ENCODE results near the gene RORC.

DNA sequence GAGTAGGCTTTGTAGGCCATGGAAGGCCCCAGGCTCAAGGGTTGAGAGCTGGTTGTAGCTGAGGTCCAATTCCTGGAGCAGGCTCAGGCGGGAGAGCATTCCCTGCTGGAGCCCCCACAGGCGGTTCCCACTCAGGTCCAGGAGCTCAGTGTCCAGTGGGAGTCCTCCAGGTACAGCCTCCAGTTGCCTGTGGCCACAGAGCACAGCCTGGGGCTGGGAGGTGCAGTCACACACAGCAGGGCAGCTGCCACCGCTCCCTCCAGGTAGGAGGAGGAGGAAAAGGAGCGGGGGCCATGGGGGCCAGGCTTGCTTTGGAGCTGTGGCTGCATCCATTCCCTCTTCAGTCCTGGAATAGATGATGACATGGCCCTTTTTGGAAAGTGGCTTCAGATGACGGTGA lies 29.2 kb downstream of the RORC start:
- TF ChIP-seq, protein P1, sequence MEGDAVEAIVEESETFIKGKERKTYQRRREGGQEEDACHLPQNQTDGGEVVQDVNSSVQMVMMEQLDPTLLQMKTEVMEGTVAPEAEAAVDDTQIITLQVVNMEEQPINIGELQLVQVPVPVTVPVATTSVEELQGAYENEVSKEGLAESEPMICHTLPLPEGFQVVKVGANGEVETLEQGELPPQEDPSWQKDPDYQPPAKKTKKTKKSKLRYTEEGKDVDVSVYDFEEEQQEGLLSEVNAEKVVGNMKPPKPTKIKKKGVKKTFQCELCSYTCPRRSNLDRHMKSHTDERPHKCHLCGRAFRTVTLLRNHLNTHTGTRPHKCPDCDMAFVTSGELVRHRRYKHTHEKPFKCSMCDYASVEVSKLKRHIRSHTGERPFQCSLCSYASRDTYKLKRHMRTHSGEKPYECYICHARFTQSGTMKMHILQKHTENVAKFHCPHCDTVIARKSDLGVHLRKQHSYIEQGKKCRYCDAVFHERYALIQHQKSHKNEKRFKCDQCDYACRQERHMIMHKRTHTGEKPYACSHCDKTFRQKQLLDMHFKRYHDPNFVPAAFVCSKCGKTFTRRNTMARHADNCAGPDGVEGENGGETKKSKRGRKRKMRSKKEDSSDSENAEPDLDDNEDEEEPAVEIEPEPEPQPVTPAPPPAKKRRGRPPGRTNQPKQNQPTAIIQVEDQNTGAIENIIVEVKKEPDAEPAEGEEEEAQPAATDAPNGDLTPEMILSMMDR (IDR thresholded peaks at IDR 0.05): no peak
- TF ChIP-seq POLR2A (IDR thresholded peaks at IDR 0.05): no peak
- no peak for TF ChIP-seq POLR2AphosphoS5 (IDR thresholded peaks at IDR 0.05)

Measured in sigmoid colon (tissue), 4 donors.